NAMALWA (cell line): ENCODE results near the gene KCNQ4.

Source experiments
- DNase-seq: peaks from one replicate; pipeline ENCODE4 v3.0.0-alpha.2; 2015; ENCODE audit warnings: low spot score

The KCNQ4 gene

DNA sequence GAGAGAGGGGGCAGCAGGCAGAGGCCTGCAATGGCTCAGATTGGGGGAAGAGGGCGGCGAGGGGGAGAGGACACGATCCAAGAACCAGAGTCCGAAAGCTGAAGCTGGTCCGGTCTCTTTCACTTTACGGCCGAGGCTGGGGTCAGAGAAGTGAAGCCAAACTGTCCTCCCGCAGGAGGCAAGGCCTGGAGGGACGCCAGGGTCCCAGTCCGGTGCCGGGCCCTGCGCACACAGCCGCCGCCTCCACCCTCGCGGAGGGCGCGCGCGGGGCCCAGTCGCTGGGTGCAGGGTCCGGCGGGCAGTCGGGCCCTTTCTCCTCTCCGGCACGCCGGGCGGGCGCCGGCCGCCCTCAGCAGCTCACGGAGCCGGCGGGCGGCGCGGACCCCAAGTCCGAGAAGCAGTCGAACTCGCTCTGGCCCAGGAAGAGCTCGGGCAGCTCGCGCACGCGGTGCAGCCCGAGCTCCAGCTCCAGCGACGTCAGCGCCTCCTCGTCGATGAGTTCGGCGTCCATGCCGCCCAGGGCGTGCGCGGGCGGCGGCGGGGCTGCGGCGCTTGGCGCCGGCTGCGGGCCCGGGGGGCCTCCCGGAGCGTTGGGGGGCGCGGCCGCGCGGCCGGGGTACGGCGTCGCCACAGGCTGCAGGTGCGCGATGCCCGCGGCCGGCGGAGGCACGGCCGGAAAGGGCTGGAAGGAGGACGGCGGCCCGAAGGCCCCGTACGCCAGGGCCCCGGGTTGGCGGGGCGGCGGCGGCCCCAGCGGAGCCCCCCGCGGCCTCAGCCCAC lies 77.8 kb downstream of the KCNQ4 start:
- DNase-seq = no peak

DNA sequence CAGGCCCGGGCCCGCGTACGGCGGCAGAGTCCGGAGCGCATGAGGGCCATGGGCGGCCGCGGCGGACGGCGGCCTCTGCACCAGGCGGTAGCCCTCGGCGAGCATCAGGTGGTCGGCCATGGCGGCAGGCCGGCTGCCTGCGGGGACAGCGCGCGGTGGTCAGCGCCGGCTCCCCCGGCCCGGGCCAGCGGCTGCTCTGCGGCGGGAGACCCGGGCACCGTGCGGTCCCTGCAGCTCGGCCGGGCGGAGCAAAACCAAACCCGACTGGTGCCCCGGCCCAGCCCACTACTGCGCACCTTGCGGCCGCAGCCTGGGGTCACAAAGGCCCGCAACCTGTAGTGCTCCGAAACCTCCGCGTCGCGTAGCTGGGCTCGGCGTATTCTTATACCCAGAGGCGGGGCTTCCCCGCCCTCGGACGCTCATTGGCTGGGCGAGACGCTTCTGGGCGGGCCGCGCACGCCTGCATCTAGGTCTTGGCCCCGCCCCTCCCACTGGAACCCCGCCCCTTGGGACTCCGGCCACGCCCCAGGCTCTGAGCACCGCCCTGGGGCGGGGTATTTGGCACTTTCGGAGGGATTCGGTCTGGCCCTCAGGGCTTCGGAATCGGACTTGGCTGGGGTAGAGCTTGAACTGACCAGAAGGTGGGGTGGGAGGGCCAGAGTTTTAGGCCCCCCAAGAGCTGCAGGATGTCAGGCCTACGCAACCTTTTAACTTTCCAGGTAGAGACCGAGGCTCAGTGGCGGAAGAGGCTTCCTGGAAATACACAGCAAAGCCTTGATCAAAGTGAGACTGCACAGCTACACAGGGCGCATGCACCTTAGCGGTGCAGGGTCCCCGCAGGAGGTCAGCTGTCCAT lies 78.6 kb downstream of the KCNQ4 start, which contains the start of gene CITED4:
Gene CITED4 (minus strand): TSS at position 356 of the 856 bp plus-strand sequence. CDS start 236 bp downstream, at position 120.
- DNase-seq = peak; percentile 89

- DNase-seq = no peak
These were observed 84.6 kb downstream of the KCNQ4 start for GRCh38 chr1:40868051-40868723.

GRCh38 chr1:40870135-40870728 lies 86.6 kb downstream of the KCNQ4 start:
- DNase-seq = no peak

- no peak for DNase-seq
These were observed 88.7 kb downstream of the KCNQ4 start for GRCh38 chr1:40872276-40872675.

- DNase-seq = no peak
These were observed 90.4 kb downstream of the KCNQ4 start for GRCh38 chr1:40873863-40874472.

DNA sequence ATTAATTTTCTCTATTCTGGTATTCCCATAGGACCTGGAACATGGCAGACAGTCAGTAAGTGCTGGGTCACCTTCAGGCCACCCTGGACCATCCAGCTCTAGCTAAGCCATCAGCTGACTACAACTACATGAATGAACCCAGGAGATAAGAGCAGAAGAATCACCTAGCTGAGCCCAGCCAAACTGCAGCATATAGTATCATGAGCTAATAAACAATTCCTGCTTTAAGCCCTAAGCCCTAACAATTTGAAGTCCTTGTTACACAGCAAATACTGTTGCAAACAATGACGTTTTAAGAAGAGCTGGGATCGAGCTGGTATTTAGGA lies 92.8 kb downstream of the KCNQ4 start:
- no peak for DNase-seq

- DNase-seq = no peak
These were observed 93.3 kb downstream of the KCNQ4 start for GRCh38 chr1:40876891-40877290.

GRCh38 chr1:40877698-40878097 lies 94.1 kb downstream of the KCNQ4 start:
- DNase-seq = no peak

DNA sequence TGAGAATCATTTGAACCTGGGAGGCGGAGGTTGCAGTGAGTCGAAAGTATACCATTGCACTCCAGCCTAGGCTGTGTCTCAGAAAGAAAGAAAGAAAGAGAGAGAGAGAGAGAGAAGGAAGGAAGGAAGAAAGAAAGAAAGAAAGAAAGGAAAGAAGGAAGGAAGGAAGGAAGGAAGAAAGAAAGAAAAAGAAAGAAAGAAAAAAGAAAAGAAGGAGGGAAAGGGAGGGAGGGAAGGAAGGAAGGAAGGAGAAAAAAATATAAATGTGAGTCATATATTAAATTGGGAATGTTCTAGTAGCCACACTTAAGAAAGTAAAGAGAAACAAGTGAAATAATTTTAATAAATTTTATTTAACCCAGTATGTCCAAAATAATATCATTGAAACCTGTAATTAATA lies 95.3 kb downstream of the KCNQ4 start:
- DNase-seq = no peak

GRCh38 chr1:40879482-40880175 lies 96.0 kb downstream of the KCNQ4 start:
- no peak for DNase-seq

GRCh38 chr1:40880813-40881549 lies 97.4 kb downstream of the KCNQ4 start:
- no peak for DNase-seq

- DNase-seq = no peak
These were observed 100.6 kb downstream of the KCNQ4 start for GRCh38 chr1:40884055-40884795.

DNA sequence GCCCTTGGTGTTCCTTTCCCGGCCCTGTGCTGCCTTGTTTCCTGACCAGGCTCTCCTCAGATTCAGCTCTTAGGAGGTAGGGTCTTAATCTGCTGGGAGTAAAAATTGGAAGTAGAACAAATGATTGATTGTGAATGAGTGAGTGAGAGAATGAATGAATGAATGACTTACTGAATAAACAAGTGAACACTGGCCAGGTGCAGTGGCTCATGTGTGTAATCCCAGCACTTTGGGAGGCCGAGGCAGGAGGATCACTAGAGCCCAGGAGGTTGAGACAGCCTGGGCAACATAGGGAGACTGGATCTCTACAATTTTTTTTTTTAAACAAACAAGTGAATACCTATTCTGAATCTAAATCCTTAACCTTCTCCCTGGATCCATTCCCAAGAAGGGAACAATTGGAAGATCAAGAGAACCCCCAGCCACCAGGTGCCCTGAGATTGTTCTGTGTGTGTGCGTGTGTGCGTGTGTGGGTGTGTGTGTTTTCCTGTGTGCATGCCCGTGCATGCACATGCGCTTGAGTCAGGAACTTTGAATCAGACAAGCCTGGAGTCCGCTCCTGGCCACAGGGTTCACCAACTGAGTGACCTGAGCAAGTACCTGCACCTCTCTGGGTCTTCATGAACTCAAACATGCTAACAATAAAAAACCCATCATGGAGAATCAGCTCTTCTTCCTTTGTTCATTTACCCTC lies 102.9 kb downstream of the KCNQ4 start:
- DNase-seq = no peak

GRCh38 chr1:40887012-40887378 lies 103.4 kb downstream of the KCNQ4 start:
- DNase-seq = no peak

- no peak for DNase-seq
These were observed 104.1 kb downstream of the KCNQ4 start for GRCh38 chr1:40887652-40888051.
